Hematopoietic multipotent progenitor cell treated with erythropoietin and hydrocortisone succinate and interleukin-3 and kit ligand, for 17 days (in vitro differentiated cells): ENCODE measurements around the gene SLC2A10.

Experiments used
- DNase-seq: peaks from one replicate; pipeline ENCODE4 v3.0.0-alpha.2; 2015; ENCODE audit warnings: low spot score

Gene SLC2A10

DNA sequence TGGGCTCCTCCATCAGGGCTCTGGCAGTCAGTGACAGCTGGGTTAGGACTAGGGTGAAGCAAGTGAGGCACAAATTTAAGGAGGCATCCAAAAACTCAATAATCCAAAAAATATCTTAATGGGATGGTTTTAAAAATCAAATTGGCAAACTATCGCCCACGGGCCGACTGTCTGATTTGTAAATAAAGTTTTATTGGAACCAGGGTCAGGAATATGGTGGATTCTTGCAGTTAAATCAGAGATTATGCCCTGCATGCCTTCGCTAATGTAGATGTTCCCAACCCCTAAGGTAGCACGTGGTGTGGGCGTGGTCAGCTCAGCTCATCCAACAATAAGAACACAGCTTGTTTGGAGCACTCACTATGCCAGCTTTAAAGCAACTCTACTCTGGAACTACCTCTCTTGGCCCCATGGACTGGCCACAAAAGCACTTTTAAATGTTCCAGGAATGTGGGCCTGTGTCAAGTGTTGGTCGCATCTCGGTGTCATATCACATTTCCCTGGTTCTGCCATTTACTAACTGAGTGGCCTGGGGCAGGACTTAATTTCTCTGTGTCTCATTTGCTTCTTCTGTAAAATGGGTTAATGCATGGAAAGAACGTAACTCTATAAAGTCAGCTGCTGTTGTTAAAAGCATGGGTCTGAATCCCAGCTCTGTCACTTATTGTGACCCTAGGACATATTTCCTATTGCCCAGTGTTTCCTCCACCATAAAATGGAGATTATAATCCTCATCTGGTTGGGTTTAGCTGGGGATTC, 27.2 kb upstream of the SLC2A10 start:
- no peak for DNase-seq

DNA sequence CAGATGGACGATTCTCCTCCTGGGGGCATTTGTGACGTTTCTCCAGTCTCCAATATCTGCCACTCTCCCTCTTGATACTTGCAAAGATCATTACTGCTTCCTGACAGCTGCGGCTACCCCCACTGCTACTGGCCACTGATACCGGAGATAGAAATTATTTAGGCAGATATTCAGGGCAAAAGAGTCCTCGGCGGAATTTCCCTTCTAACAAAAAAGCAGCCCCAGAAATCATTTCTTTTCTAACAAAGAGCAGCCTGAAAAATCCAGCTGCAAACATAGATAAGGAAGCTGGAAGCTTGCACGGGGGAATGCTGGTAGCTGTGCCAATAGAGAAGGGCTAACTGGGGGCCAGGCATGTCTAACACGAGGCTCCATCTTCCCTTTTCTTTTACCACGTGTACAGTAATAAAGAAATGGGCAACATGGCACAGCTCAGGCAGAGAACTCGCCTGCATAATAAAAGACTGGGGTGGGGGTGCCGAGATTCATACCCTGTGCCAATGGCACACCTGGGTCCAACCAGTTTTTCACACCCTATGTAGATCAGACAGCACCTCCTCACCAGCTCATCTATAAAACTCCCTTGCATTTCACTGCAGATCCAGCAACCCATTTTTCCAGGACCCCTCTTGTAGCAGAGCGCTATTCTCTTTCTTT, 26.3 kb upstream of the SLC2A10 start:
- no peak for DNase-seq

DNA sequence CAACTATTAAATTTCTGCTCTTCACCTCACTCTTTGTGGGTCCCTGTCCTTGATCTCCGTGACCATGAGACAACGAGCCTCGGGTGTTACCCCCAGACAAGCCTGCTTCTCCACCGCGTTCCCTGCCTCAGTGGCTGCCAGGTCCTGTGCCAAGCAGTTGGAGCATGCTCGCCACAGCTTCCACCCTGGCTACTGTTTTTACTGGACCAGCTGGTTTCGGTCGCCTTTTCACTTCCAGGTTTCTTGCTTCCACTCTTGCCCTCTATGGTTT, 25.8 kb upstream of the SLC2A10 start:
- no peak for DNase-seq

DNA sequence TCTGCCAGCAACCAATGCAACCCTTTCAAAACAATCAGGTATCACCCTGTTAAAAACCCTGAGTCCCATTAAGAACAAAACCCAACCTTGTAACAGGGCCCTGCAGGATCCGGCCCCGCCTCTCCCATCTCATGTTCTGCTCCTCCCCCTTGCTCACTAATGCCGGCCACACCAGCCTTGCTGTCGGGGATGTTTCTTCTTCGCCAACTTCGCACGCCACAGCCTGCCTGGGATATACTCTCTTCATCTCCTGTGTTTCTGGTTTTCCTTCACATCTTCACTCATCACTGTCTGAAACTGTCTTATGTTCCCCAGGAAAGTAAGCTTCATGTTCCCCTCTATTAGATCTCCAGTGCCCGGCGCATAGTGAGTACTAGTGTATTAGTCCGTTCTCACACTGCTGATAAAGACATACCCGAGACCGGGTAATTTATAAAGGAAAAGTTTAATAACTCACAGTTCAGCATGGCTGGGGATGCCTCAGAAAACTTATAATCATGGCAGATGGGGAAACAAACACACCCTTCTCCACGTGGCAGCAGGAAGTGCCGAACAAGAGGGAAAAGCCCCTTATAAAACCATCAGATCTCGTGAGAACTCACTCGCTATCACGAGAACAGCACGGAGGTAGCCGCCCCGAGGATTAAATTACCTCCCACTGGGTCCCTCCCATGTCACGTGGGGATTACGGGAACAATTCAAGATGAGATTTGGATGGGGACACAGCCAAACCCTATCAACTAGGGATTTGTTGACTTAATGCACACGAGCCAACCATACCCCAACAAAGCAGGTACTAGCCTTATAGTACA, 25.3 kb upstream of the SLC2A10 start:
- DNase-seq = no peak

DNA sequence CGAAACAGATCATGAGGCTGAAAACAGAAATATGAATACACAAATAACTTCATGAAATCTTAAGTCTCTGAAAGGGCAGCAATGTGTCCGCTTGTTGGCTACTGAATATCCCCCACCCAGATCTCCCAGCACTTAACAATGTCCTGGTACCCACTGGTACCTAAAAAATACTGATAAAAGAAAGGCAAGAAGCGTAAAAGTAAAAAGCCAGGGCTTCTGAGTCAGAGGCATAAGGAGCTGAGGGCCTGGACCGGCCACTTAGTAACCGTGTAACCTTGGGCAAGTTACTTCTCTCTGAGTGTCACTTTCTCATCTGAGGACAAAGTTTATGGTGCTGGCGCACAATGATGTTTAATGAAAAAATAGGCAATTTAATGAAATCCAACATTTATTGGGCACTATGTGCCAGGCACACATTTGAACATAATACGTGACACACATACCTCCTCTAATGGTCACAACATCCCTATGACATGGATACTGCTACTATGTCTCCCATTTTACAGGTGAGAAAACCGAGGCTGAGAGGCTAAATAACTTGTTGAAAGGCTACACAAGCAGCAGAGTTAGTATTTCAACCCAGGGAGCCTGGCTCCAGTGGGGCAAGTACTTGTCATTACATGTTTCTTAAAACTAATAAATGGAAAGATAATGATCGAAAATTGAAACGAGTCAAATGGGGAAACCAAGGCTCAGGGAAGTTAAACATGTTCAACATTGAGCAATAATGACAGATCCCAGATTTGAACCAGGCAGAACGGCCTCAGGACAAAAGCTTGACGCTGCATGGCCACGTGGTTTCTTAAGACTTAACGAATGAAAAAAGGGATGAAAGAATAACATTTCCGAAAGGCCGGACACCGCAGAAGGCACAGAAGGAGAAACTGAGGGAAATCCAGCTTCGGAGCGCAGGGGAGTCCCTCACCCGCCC, 21.0 kb upstream of the SLC2A10 start:
- peak; percentile 16 for DNase-seq

DNA sequence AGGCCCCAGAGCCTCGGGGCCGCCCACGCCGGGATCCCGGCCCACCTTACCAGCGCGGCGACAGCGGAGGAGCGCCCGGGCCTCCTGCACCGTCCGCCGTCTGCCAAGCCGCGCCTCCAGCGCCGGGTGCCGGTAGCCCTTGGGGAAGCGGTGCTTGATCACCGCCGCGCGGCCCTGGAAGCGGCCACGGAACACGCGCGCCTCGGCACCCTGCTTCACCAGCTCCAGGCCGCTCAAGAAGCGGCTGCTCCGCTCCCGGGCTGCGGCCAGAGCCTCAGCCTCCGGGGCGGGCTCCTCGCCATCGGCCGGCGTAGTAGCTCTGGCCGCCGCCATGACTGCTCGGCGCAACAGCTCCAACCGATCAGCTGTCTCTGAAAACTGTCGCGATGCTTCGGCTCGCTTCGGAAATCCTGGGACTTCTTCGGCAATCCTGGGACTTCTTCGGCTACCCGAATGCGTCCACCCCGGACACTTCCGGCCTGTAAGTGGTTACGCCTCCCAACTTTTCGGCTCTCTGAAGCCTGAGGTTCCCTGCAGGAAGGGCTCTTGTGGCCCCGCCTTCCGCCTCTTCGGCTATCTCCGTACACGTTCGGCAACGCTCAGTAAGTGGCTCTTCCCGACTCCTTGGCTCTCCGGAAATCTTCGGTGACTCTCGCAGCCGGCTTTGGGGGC, 20.2 kb upstream of the SLC2A10 start, which contains the start of gene TP53RK:
Gene TP53RK (minus strand): TSS at position 363 of the 672 bp plus-strand sequence. CDS start 30 bp downstream, at position 333.
- peak; percentile 92 for DNase-seq

DNA sequence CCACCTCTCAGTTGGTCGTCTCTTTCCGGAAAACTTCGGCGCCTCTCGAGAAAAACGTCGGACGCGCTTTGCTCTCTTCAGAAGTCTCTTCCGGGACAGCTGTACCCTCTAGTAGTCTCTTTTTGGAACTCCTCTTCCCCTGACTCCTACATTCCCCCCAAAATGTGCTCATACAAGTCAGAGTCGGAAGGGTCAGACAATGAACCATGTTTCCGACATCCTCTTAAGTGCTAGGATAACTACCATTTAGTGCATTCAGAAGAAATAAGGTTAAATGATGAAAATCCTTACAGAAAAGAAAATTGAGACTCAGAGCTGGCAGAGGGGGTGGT, 19.7 kb upstream of the SLC2A10 start:
- no peak for DNase-seq

DNA sequence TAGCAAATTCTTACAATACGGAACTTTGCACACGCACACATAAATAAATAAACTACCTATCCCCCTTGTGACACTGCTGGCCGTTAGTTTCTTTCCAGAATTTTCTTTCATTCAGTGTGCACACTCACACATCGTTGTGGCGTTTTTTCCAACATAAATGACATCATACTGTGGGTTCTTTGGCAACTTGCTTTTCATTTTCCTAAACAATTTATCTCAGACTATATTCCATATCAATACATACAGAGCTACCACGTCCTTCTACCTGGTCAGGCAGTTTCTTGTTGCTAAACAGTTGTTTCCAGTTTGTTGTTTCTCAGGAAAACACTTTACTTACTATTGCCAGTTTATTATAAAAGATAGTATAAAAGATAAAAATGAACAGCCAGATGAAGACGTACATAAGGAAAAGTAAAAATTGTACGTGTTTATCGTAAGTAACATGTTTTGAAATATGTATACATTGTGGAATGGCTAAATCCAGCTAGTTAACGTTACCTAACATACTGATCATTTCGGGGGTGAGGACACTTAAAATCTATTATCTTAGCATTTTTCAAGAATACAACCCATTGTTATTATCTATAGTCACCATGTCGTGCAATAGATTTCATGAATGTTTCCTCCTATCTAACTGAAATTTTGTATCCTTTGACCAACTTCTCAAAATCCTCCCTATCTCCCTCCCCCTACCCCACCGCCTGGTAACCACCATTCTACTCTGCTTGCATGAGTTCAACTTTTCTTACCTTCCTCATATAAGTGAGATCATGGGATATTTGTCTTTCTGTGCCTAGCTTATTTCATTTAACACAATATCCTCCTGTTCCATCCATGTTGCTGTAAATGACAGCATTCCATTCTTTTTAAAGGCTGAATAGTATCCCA, 19.0 kb upstream of the SLC2A10 start:
- DNase-seq = peak; percentile 38

DNA sequence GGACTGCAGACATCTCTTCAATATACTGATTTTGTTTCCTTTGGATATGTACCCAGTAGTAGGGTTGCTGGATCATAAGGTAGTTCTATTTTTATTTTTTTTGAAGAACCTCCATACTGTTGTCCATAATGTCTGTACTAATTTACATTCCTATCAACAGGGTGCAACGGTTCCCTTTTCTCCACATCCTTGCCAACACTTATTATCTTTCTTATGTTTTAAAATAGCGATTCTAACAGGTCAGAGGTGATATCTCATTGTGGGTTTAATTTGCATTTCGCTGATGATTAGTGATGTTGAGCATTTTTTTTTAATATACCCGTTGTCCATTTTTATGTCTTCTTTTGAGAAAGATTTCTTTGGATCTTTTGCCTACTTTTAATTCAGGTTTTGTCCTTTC, 18.3 kb upstream of the SLC2A10 start:
- DNase-seq = no peak

DNA sequence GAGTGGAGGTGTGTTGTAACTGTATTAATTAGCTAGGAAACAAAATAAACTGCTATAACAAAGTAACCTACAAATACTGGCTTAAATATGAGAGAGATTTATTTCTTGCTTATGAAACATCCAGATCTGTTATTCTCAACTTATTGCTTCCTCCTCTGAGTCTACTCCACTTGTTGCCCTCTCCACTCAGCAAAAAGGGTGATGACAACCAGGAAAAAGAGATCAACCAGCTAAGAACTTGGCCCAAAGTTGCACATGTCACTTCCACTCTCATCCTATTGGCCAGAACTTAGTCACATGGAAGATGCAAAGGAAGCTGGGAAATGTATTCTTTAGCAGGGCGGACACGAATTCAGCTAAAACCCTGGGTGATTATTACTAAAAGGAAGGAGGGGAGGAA, 15.0 kb upstream of the SLC2A10 start:
- peak; percentile 41 for DNase-seq

DNA sequence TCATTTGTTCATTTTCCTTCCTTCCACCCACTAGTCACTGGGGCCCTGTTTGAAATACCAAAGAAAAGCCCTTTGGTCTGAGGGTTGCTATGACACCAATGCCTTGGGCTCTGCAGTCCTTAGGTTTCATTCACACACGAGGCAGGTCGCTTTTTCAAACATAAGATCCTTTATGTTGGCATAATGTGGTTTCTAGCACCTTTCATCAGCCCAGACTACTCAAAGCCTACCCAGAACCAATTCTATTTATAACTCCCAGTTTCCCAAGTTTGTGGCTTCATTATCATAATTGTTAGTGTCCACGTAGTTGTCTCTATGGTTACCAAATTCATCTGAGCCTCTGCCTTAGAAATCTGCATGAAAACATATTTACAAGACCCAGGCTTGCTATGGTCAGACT, 13.6 kb upstream of the SLC2A10 start:
- DNase-seq = no peak

DNA sequence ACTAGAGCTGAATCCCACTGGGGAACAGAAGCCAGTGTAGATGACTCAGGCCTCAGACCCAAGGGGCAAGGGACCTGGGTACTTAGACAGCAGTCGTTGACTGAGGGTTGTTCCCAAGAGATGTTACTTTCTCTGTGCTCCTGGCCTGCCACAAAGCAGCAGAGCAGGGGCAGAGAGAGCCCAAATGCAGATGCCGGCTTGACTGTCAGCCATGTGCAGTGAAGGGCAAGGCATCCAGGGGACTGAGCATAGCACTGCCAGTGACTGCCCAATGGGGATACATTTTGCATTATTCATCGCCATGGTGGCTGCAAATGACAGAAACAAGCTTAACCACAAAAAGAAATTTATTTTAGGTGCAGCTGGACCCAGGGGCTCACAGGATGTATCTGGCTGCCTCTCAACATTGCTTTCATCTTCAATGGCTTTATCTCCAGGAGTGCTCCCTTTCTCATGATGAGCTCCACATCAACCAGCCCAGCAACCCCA, 12.6 kb upstream of the SLC2A10 start:
- DNase-seq = no peak

DNA sequence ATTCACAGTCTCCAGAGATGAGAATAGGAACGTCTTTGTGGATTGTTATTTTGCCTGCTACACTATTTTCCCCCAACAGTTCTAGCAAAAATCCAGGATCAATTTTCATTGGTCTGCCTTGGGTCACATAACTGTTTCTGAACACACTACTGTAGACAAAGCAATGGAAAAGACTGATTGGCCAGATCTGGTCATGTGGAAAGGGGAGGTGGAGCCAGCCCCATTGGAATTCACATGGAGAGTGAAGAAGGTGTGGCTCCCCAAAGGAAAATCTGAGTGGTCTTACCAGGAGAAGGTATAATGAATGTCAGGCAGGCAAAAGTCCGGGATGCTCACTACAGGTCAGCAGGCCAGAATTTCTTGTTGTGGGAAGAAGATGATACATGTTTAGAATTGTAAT, 10.7 kb upstream of the SLC2A10 start:
- no peak for DNase-seq

DNA sequence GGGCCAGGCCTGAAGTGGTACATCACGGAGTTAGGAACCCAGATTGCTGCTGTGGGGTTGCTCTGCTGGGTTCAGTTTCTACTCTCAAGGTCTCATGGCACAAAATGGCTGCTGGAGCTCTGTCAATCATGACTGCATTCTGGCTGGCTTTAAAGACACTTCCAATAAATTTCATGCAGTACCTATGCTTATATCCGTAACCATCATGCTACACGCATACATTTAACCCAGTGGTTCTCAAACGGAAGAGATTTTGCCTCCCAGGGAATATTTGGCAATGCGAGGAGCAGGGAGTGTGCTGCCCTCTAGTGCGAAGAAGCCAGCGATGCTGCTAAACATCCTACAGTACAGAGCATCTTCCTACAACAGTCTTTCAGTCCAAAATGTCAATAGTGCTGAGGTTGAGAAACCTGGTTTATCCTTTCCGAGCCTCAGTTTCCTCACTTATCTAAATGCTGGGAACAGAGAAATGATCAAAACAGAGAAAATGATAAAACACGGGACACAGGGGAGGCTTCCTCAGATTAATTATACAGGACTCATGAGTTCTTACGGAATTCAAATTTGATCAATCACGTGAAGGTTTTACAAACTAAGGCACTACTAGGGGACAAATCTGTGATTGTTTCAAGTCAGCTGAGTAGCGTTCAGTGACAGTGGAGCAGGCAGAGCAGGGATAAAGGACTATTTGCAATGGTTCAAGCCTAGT, 9.6 kb upstream of the SLC2A10 start:
- DNase-seq = peak; percentile 23

DNA sequence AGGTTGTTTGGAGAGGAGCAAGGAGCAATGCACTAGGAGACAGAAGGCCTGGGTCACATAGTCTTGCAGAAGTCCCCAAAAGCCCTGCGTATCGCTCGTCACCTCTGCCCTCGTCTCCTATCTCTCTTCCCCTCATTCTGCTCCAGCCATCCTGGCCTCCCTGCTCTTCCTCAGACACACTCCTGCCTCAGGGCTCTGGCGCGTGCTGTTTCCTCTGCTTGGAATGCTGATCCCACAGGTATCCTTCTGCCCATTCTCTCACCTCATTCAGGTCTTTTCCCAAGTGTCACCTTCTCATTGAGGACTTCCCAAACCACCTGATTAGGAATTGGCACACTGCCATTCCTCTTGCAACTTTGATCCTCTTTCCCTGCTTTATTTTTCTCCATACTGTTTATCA, 9.0 kb upstream of the SLC2A10 start:
- no peak for DNase-seq

DNA sequence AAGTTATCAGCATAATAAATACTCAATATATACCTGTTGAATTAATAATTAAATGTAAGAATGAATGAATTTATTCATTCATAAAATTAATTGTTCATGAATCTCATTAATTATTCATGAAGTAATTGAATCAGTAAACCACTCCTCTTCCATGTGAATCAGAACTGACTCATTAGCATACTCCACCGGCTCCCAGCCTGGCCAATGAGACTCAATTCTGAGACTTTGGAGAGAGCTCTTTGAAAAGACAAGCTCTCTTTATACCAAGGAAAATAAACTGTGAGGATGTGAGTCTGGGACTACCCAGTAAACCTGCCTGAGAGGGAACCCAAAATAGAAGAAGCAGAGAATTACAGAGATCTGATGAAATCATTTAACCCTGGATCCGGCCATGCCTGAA, 8.4 kb upstream of the SLC2A10 start:
- DNase-seq = no peak

DNA sequence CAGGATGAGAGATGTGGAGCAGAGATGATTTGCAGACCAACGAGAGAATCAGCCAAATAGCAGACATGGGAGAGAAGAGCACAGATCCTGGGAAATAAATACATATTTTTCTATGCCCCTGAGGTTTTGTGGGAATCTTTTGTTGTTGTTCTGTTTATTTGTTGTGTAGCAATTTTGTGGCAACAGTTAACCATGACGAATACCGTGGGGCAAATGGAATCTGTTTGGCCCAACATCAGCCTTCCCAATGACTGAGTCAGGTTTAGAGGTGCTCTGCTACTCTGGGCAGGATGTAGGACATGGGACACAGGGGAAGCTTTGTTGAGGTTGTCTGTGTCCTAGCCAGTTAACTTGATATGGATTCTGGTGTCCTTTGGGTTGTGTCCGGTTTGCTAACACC, 7.9 kb upstream of the SLC2A10 start:
- DNase-seq = no peak

DNA sequence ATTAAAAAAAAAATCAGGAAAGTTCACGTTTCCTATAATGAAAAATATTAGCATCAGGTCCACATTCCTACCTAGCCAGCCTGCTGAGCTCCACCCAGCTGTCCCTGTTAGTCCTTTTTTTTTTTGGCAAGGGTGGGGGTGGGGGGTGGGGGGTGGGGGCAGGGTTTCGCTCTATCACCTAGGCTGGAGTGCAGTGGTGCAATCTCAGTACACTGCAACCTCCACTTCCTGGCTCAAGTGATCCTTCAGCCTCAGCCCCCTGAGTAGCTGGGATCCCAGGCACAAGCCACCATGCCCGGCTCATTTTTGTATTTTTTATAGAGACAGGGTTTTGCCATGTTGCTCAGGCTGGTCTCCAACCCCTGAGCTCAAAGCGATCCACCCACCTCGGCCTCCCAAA, 7.5 kb upstream of the SLC2A10 start:
- DNase-seq = no peak

DNA sequence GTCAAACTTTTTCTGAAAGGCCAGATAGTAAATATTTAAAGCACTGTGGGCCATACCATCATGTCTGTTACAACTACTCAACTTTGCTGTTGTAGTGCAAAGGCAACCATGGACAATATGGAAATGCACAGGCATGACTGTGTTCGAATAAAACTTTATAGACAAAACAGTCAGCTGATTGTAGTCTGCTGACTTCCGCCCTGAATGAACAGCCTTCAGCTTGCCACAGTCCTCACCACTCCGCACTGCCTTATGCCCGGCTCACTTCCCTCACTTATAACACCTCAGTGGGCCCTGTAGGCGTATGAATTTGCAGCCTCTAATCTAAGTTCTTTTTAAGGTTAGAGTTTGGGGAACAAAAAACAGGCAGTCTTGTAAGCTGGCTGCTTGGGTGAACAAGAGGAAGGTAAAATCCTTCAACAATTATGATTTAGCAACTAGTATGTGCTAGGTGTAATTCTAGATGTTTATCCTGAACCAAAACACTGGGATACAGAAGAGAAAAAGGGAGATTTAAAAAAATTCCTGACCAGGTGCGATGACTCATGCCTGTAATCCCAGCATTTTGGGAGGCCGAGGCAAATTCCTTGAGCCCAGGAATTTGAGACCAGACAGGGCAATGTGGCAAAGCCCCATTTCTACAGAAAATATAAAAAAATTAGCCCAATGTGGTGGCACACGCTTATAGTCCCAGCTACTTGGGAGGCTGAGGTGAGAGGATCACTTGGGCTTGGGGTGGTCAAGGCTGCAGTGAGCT, 6.8 kb upstream of the SLC2A10 start:
- no peak for DNase-seq
